IMR-90 (cell line): ENCODE results near the gene E4F1. TPM values are rescaled to one million over a fixed set of nuclear protein-coding genes. Genes with fewer than 3 reads are reported as not detected.

ENCODE experiments used
- ATAC-seq: fragments of 200-7000 bp; cut with Tn5 transposase; 2 replicates; pipeline ENCODE4 v1.9.1; 2020; ENCODE audit warnings: low read depth, mild to moderate bottlenecking, moderate library complexity
- BruUV-seq: library from RNA; stranded (reverse); fragments of 400-500 nt; replicated peaks from 2 replicates; lab custom pipeline; 2021; lab: Mats Ljungman, UMichigan
- CTCF ChIA-PET: fragments of 300-600 bp; formaldehyde crosslinking; extraction: SDS; loops from one replicate; lab custom pipeline; 2021; ENCODE audit warnings: antibody characterized with exemption; lab: Yijun Ruan, JAX
- POLR2A ChIA-PET: fragments of 300-600 bp; sonication (Branson Sonifier 250); formaldehyde crosslinking; loops from one replicate; lab custom pipeline; 2022; ENCODE audit warnings: antibody characterized with exemption; ENCODE audit not compliant: unreplicated experiment; lab: Charles Lee
- DNase-seq: peaks from one replicate; pipeline ENCODE4 v3.0.0; 2013
- H2AFZ ChIP-seq: replicated peaks from 2 replicates; pipeline ENCODE3; 2013; ENCODE audit warnings: low read length, mild to moderate bottlenecking; ENCODE audit not compliant: poor library complexity
- H2AK5ac ChIP-seq: 2 replicates; pipeline ENCODE4 v1.6.1; 2013; ENCODE audit warnings: low read depth, low read length, inconsistent platforms
- H2AK9ac ChIP-seq: replicated peaks from 2 replicates; pipeline ENCODE3; 2013; ENCODE audit warnings: mild to moderate bottlenecking, low read depth, low read length, moderate library complexity; ENCODE audit not compliant: poor library complexity
- H2BK120ac ChIP-seq: 2 replicates; pipeline ENCODE4 v1.6.1; 2013; ENCODE audit warnings: low read depth, low read length, inconsistent platforms
- H2BK15ac ChIP-seq: 3 replicates; pipeline ENCODE4 v1.6.1; 2013; ENCODE audit warnings: low read depth, low read length, inconsistent platforms
- H2BK20ac ChIP-seq: 2 replicates; pipeline ENCODE4 v1.6.1; 2013; ENCODE audit warnings: low read depth, mild to moderate bottlenecking, inconsistent platforms, low read length, moderate library complexity
- H2BK5ac ChIP-seq: 2 replicates; pipeline ENCODE4 v1.6.1; 2013; ENCODE audit warnings: mild to moderate bottlenecking, low read depth, low read length, inconsistent platforms; ENCODE audit not compliant: poor library complexity, severe bottlenecking
- H3K14ac ChIP-seq: replicated peaks from 2 replicates; pipeline ENCODE4 v1.6.1; 2013; ENCODE audit warnings: low read depth, low read length, inconsistent platforms
- H3K18ac ChIP-seq: 2 replicates; pipeline ENCODE4 v1.6.1; 2013; ENCODE audit warnings: low read depth, low read length, control low read depth
- H3K23ac ChIP-seq: 2 replicates; pipeline ENCODE4 v1.6.1; 2013; ENCODE audit warnings: low read depth, low read length, inconsistent platforms
- H3K27ac ChIP-seq: 2 replicates; pipeline ENCODE4 v1.5.1; 2013; ENCODE audit warnings: mild to moderate bottlenecking, control low read depth, low read length; ENCODE audit not compliant: insufficient read depth
- H3K27me3 ChIP-seq: 2 replicates; pipeline ENCODE4 v1.6.1; 2013; ENCODE audit warnings: low read length; ENCODE audit not compliant: control insufficient read depth, insufficient read depth
- H3K36me3 ChIP-seq: 2 replicates; pipeline ENCODE4 v1.6.1; 2013; ENCODE audit warnings: low read length, mixed read lengths; ENCODE audit not compliant: control insufficient read depth, insufficient read depth
- H3K4ac ChIP-seq: 2 replicates; pipeline ENCODE4 v1.6.1; 2013; ENCODE audit warnings: low read depth, low read length, inconsistent platforms
- H3K4me1 ChIP-seq: 2 replicates; pipeline ENCODE4 v1.6.1; 2013; ENCODE audit warnings: low read length, mixed read lengths; ENCODE audit not compliant: control insufficient read depth, insufficient read depth
- H3K4me2 ChIP-seq: 2 replicates; pipeline ENCODE4 v1.6.1; 2013; ENCODE audit warnings: low read depth, mild to moderate bottlenecking, control low read depth, low read length, moderate library complexity
- H3K4me3 ChIP-seq: 2 replicates; pipeline ENCODE4 v1.5.1; 2013; ENCODE audit warnings: low read depth, mild to moderate bottlenecking, control low read depth, low read length, moderate library complexity; ENCODE audit not compliant: insufficient read depth
- H3K56ac ChIP-seq: 2 replicates; pipeline ENCODE4 v1.6.1; 2013; ENCODE audit warnings: low read length, inconsistent platforms; ENCODE audit not compliant: insufficient read depth; ENCODE audit errors: extremely low read depth
- H3K79me1 ChIP-seq, 2 experiments: 2 replicates each; pipeline ENCODE4 v1.6.1; 2013; ENCODE audit warnings: low read length in 2 of 2, inconsistent platforms in 1 of 2, low read depth in 1 of 2
- H3K9ac ChIP-seq: 2 replicates; pipeline ENCODE4 v1.6.1; 2013; ENCODE audit warnings: low read depth, low read length, control low read depth
- H3K9me1 ChIP-seq: 2 replicates; pipeline ENCODE4 v1.6.1; 2013; ENCODE audit warnings: low read length, inconsistent platforms; ENCODE audit not compliant: insufficient read depth
- H3K9me3 ChIP-seq: 2 replicates; pipeline ENCODE4 v1.6.1; 2013; ENCODE audit warnings: low read length; ENCODE audit not compliant: control insufficient read depth, insufficient read depth
- H4K20me1 ChIP-seq: 2 replicates; pipeline ENCODE4 v1.6.1; 2013; ENCODE audit warnings: low read length, inconsistent platforms; ENCODE audit not compliant: insufficient read depth
- H4K5ac ChIP-seq: 2 replicates; pipeline ENCODE4 v1.6.1; 2013; ENCODE audit warnings: mild to moderate bottlenecking, low read depth, low read length, control low read depth
- H4K8ac ChIP-seq, 2 experiments: 2 replicates each; pipeline ENCODE4 v1.6.1; 2013; ENCODE audit warnings: low read depth in 2 of 2, low read length in 2 of 2, control low read depth in 1 of 2, inconsistent platforms in 1 of 2
- H4K91ac ChIP-seq: 2 replicates; pipeline ENCODE4 v1.6.1; 2013; ENCODE audit warnings: low read depth, low read length, inconsistent platforms; ENCODE audit not compliant: insufficient read depth
- BHLHE40 ChIP-seq: fragments of 150-350 bp; IDR thresholded peaks from 2 replicates; pipeline ENCODE4 v1.6.1; 2016; ENCODE audit warnings: mild to moderate bottlenecking, low read depth, low read length
- CEBPB ChIP-seq: IDR thresholded peaks from 2 replicates; pipeline ENCODE4 v1.6.1; 2012; ENCODE audit warnings: low read depth, low read length, improper control_type of control experiment
- CHD1 ChIP-seq: IDR thresholded peaks from 2 replicates; pipeline ENCODE4 v1.6.1; 2012; ENCODE audit warnings: low read depth, low read length, improper control_type of control experiment
- FOS ChIP-seq: fragments of 150-350 bp; IDR thresholded peaks from 2 replicates; pipeline ENCODE4 v1.6.1; 2016; ENCODE audit warnings: low read depth, low read length
- MAFK ChIP-seq: IDR thresholded peaks from 2 replicates; pipeline ENCODE4 v1.6.1; 2012; ENCODE audit warnings: low read depth, low read length, improper control_type of control experiment
- MAZ ChIP-seq: IDR thresholded peaks from 2 replicates; pipeline ENCODE4 v1.6.1; 2012; ENCODE audit warnings: low read depth, mild to moderate bottlenecking, low read length, improper control_type of control experiment, moderate library complexity, borderline replicate concordance
- MXI1 ChIP-seq: IDR thresholded peaks from 2 replicates; pipeline ENCODE4 v1.6.1; 2012; ENCODE audit warnings: low read depth, mild to moderate bottlenecking, low read length, moderate library complexity, borderline replicate concordance
- NFE2L2 ChIP-seq: fragments of 150-350 bp; IDR thresholded peaks from 2 replicates; pipeline ENCODE4 v1.6.1; 2016; ENCODE audit warnings: low read depth, mild to moderate bottlenecking, low read length
- POLR2A ChIP-seq: IDR thresholded peaks from 2 replicates; pipeline ENCODE4 v1.6.1; 2012; ENCODE audit warnings: mild to moderate bottlenecking, low read depth, low read length
- RAD21 ChIP-seq: IDR thresholded peaks from 2 replicates; pipeline ENCODE4 v1.6.1; 2012; ENCODE audit warnings: low read length, improper control_type of control experiment
- RCOR1 ChIP-seq: IDR thresholded peaks from 2 replicates; pipeline ENCODE4 v1.6.1; 2012; ENCODE audit warnings: mild to moderate bottlenecking, low read length, improper control_type of control experiment; ENCODE audit not compliant: insufficient replicate concordance
- RFX5 ChIP-seq: IDR thresholded peaks from 2 replicates; pipeline ENCODE4 v1.8.0; 2012; ENCODE audit warnings: low read depth, mild to moderate bottlenecking, low read length, moderate library complexity
- SMC3 ChIP-seq: fragments of 150-350 bp; IDR thresholded peaks from 2 replicates; pipeline ENCODE4 v1.6.1; 2016; ENCODE audit warnings: low read depth, mild to moderate bottlenecking, antibody characterized with exemption, low read length, moderate library complexity
- USF2 ChIP-seq: fragments of 150-350 bp; IDR thresholded peaks from 2 replicates; pipeline ENCODE4 v1.6.1; 2017; ENCODE audit warnings: mild to moderate bottlenecking, antibody characterized with exemption, low read length, low read depth
- WGBS, 2 experiments: methylation state at CpG; one replicate each; pipeline versions ENCODE4 v1.1.5 to v1.1.7; 2013; ENCODE audit warnings: missing lambda C conversion rate in 2 of 2; ENCODE audit not compliant: insufficient read length in 1 of 2; ENCODE audit errors: extremely low coverage in 2 of 2; 5-methylcytosine and 5-hydroxymethylcytosine counted together
- dilution Hi-C: fragments of 300-500 bp; cut with HindIII; formaldehyde crosslinking; loops from one replicate; pipeline ENCODE4 v1.14.3; 2018; ENCODE audit warnings: low sequenced_read_pairs; ENCODE audit not compliant: unreplicated experiment
- in situ Hi-C: fragments of 300-500 bp; cut with MboI; formaldehyde crosslinking; loops from 3 replicates; pipeline ENCODE4 v1.14.3; 2019; ENCODE audit warnings: low sequenced_read_pairs, inconsistent platforms, mixed read lengths
- intact Hi-C: fragments of 100-400 bp; cut with micrococcal nuclease; formaldehyde crosslinking; loops from 2 replicates; pipeline ENCODE4 v1.10.0; 2022
- polyA plus RNA-seq, 3 experiments: library from polyadenylated mRNA; depleted of rRNA; stranded (reverse); fragments of >200 nt; gene quantifications; 2 replicates each; pipeline ENCODE4 v1.2.3, GENCODE V29; 2012; ENCODE audit warnings: low replicate concordance in 1 of 3
- total RNA-seq: library from RNA; depleted of rRNA; stranded (reverse); fragments of >200 nt; gene quantifications from 2 replicates; pipeline ENCODE4 v1.2.3, GENCODE V29; 2012
- TF ChIP-seq, protein P1 (sequence below): fragments of 150-350 bp; IDR thresholded peaks from 2 replicates; pipeline ENCODE4 v1.6.1; 2016; ENCODE audit warnings: low read depth, mild to moderate bottlenecking, low read length, moderate library complexity, borderline replicate concordance
- TF ChIP-seq, protein P2 (sequence below): conservative IDR thresholded peaks from 2 replicates; pipeline ENCODE4 v1.5.1; 2012; ENCODE audit warnings: mild to moderate bottlenecking, low read depth, low read length, improper control_type of control experiment

The E4F1 gene
- total and polyA plus RNA-seq, 2 of the 4 experiments (the other 2 are of a cell fraction) = 13.1 to 33.0 TPM

- Histone ChIP-seq H2BK120ac (no peak overlapping the region), H4K5ac (no peak overlapping the region), H3K4ac (no peak overlapping the region), H3K27me3 (peaks cover 44% of the 10 kb centered on the region), H2AK9ac (peak overlapping the region; percentile 65), H3K4me2 (no peak overlapping the region), H4K20me1 (no peaks in the 10 kb centered on the region), H3K56ac (no peak overlapping the region), H3K18ac (no peak overlapping the region), H2BK20ac (no peak overlapping the region), H3K9me3 (no peaks in the 10 kb centered on the region), H3K4me1 (no peaks in the 10 kb centered on the region), H2BK5ac (no peak overlapping the region), H3K4me3 (no peak overlapping the region), H3K36me3 (no peaks in the 10 kb centered on the region), H2AK5ac (no peak overlapping the region), H3K27ac (no peak overlapping the region), H4K91ac (no peak overlapping the region), H3K79me1 (no peaks in the 10 kb centered on the region), H4K8ac (no peak overlapping the region), H3K23ac (no peak overlapping the region), H2BK15ac (no peak overlapping the region), H3K9ac (no peak overlapping the region), H3K9me1 (no peaks in the 10 kb centered on the region), H2AFZ (no peak overlapping the region), H3K14ac (no peak overlapping the region)
- CTCF ChIA-PET = no interaction called here
- BruUV-seq = no TSS peak
- in situ Hi-C loops = no loop called here
- intact Hi-C loops = no loop called here
- POLR2A ChIA-PET = no interaction called here
- dilution Hi-C loops = no loop called here
- ATAC-seq = no peak
- no peak for DNase-seq
- WGBS, 2 experiments = 61% methylated on average over 5 of the region's 26 CpGs; no CpG with 5 or more reads in 1 of the 2 experiments
- TF ChIP-seq USF2 (no peak), SMC3 (no peak), CEBPB (no peak), MAFK (no peak), POLR2A (no peak), RCOR1 (no peak), FOS (no peak), MAZ (no peak), CHD1 (no peak), RFX5 (no peak), RAD21 (no peak), NFE2L2 (no peak), MXI1 (no peak), BHLHE40 (no peak)
- TF ChIP-seq, protein P1, sequence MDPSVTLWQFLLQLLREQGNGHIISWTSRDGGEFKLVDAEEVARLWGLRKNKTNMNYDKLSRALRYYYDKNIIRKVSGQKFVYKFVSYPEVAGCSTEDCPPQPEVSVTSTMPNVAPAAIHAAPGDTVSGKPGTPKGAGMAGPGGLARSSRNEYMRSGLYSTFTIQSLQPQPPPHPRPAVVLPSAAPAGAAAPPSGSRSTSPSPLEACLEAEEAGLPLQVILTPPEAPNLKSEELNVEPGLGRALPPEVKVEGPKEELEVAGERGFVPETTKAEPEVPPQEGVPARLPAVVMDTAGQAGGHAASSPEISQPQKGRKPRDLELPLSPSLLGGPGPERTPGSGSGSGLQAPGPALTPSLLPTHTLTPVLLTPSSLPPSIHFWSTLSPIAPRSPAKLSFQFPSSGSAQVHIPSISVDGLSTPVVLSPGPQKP = no peak
- TF ChIP-seq, protein P2, sequence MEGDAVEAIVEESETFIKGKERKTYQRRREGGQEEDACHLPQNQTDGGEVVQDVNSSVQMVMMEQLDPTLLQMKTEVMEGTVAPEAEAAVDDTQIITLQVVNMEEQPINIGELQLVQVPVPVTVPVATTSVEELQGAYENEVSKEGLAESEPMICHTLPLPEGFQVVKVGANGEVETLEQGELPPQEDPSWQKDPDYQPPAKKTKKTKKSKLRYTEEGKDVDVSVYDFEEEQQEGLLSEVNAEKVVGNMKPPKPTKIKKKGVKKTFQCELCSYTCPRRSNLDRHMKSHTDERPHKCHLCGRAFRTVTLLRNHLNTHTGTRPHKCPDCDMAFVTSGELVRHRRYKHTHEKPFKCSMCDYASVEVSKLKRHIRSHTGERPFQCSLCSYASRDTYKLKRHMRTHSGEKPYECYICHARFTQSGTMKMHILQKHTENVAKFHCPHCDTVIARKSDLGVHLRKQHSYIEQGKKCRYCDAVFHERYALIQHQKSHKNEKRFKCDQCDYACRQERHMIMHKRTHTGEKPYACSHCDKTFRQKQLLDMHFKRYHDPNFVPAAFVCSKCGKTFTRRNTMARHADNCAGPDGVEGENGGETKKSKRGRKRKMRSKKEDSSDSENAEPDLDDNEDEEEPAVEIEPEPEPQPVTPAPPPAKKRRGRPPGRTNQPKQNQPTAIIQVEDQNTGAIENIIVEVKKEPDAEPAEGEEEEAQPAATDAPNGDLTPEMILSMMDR = no peak
These were observed 59.6 kb downstream of the E4F1 start for GRCh38 chr16:2282866-2283555.
